Activated naive CD8-positive, alpha-beta T cell (primary cell): ENCODE data around the gene ASPN.

ENCODE experiments used
- H3K27ac Mint-ChIP-seq: one replicate; pipeline ENCODE4 v1.8.0; 2021; ENCODE audit warnings: mixed read lengths
- H3K27me3 Mint-ChIP-seq: one replicate; pipeline ENCODE4 v1.8.0; 2021; ENCODE audit warnings: mixed read lengths
- H3K36me3 Mint-ChIP-seq: one replicate; pipeline ENCODE4 v1.8.0; 2021; ENCODE audit warnings: mixed read lengths
- H3K4me1 Mint-ChIP-seq: one replicate; pipeline ENCODE4 v1.8.0; 2021; ENCODE audit warnings: low read depth, mixed read lengths
- H3K4me3 Mint-ChIP-seq: one replicate; pipeline ENCODE4 v1.8.0; 2021; ENCODE audit warnings: mild to moderate bottlenecking, mixed read lengths
- H3K9me3 Mint-ChIP-seq: one replicate; pipeline ENCODE4 v1.8.0; 2021; ENCODE audit warnings: low read depth, mixed read lengths

Gene ASPN

GRCh38 chr9:92493749-92494387 lies 11.6 kb upstream of the ASPN start:
- no peaks in the 10 kb centered on the region for H3K9me3 Mint-ChIP-seq
- H3K27me3 Mint-ChIP-seq: no peaks in the 10 kb centered on the region
- no peak overlapping the region for H3K27ac Mint-ChIP-seq
- H3K4me1 Mint-ChIP-seq: no peaks in the 10 kb centered on the region
- no peak overlapping the region for H3K4me3 Mint-ChIP-seq
- peaks cover 2% of the 10 kb centered on the region for H3K36me3 Mint-ChIP-seq

- Mint-ChIP-seq H3K36me3 (peaks cover 2% of the 10 kb centered on the region), H3K27ac (no peak overlapping the region), H3K9me3 (no peaks in the 10 kb centered on the region), H3K4me3 (no peak overlapping the region), H3K4me1 (no peaks in the 10 kb centered on the region), H3K27me3 (no peaks in the 10 kb centered on the region)
Observed at GRCh38 chr9:92492781-92493401, 10.6 kb upstream of the ASPN start.

GRCh38 chr9:92488681-92489550 lies 6.6 kb upstream of the ASPN start:
- Mint-ChIP-seq H3K27me3 (no peaks in the 10 kb centered on the region), H3K4me1 (no peaks in the 10 kb centered on the region), H3K4me3 (no peak overlapping the region), H3K9me3 (no peaks in the 10 kb centered on the region), H3K36me3 (peaks cover 2% of the 10 kb centered on the region), H3K27ac (no peak overlapping the region)

- Mint-ChIP-seq H3K9me3 (no peaks in the 10 kb centered on the region), H3K4me3 (no peak overlapping the region), H3K27me3 (no peaks in the 10 kb centered on the region), H3K4me1 (peaks cover under 1% of the 10 kb centered on the region), H3K36me3 (peaks cover 4% of the 10 kb centered on the region), H3K27ac (no peak overlapping the region)
Observed at GRCh38 chr9:92486371-92486770, 4.1 kb upstream of the ASPN start.

DNA sequence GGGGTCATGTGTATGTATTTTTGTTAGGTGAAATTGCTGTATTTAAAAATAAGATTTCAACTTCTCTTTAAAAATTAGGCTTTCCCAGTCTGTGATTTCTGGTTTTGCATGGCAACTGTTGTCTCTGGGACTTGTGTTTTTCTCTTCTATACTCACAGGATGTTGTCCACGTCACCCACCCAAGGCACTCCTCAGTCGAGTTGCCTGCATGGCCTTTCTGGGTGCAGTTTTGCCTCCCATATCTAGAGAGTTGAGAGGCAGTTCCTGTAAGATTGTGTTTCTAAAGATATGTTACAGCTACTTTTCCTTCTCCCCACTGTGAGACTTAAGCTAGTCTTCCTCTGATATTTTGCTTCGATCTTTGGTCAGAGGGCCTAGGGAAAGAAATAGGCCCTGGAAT lies 2.3 kb upstream of the ASPN start:
- H3K27me3 Mint-ChIP-seq: no peaks in the 10 kb centered on the region
- H3K4me1 Mint-ChIP-seq: peaks cover 5% of the 10 kb centered on the region
- H3K4me3 Mint-ChIP-seq: no peak overlapping the region
- no peaks in the 10 kb centered on the region for H3K9me3 Mint-ChIP-seq
- H3K27ac Mint-ChIP-seq: no peak overlapping the region
- peaks cover 4% of the 10 kb centered on the region for H3K36me3 Mint-ChIP-seq

DNA sequence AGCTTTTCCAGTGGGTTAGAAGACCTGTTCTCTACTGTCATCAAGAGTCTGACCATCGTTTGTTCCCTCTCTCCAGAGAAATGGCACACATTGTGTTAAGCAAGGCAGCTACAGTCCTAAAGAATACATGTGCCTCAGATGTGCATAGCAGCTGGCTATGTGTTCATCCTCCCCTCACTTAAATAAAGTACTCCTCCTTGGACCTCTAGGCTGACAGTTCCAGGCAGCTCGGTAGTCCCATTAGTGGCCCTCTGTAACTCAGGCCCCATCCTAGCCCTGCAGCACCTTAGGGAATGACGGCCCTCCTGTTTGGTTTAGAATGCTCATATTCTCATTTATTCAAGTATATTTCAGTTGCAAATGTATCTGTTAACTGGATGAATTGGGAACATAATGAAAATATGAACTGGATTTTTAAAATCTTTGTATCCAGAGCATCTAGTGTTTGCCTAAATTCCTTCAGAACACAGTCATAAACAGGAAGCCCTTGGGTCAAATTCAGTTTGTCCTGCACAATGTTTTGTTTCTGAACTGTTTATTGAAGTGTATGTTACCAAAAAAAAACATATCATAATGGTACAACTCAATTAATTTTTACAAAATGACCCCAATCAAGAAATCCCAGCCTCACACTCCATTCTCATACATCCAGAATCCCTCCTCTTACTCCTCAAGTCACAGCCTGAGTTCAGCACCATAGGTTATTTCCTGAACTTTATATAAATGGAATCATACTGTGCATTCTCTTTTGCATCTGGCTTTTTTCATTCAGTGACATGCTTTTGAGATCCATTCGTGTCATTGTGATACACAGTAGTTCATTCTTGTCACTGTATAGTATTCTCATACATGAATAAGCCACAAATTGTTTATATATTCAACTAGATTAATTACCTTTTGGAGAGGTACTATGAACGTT lies 1.6 kb upstream of the ASPN start:
- Mint-ChIP-seq H3K9me3 (no peaks in the 10 kb centered on the region), H3K36me3 (peaks cover 4% of the 10 kb centered on the region)

DNA sequence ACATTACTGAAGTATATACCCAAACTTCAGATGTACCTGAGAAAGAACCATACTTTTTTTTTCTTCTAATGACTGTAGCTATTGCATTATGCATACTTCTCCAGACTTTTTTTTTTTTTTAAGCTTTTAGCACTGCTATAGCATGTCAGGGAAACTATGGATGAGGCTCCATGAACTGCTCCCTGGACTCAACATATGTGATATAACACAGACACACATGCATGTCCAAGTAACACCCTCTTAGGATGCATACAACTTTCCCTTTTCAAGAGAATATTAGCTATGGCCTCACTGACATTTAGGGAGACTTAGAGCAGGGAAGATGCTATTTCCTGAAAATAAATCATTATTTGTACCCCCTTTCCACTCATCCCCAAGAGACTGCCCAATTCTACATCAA lies 499 bp upstream of the ASPN start:
- H3K4me1 Mint-ChIP-seq: peaks cover 5% of the 10 kb centered on the region
- no peaks in the 10 kb centered on the region for H3K27me3 Mint-ChIP-seq
- H3K9me3 Mint-ChIP-seq: no peaks in the 10 kb centered on the region
- no peak overlapping the region for H3K27ac Mint-ChIP-seq
- no peak overlapping the region for H3K4me3 Mint-ChIP-seq
- peaks cover 4% of the 10 kb centered on the region for H3K36me3 Mint-ChIP-seq

More for the DNA sequence above, 1.6 kb upstream of the ASPN start:
- Mint-ChIP-seq H3K27ac (no peak overlapping the region), H3K4me1 (peaks cover 5% of the 10 kb centered on the region), H3K4me3 (no peak overlapping the region), H3K27me3 (no peaks in the 10 kb centered on the region)

GRCh38 chr9:92480986-92481633 lies 1.2 kb downstream of the ASPN start:
- H3K4me3 Mint-ChIP-seq: no peak overlapping the region
- H3K9me3 Mint-ChIP-seq: no peaks in the 10 kb centered on the region
- no peaks in the 10 kb centered on the region for H3K27me3 Mint-ChIP-seq

GRCh38 chr9:92480291-92480771 lies 2.0 kb downstream of the ASPN start:
- no peak overlapping the region for H3K4me3 Mint-ChIP-seq
- H3K9me3 Mint-ChIP-seq: no peaks in the 10 kb centered on the region
- H3K4me1 Mint-ChIP-seq: peaks cover 5% of the 10 kb centered on the region
- H3K36me3 Mint-ChIP-seq: peaks cover 4% of the 10 kb centered on the region
- H3K27ac Mint-ChIP-seq: no peak overlapping the region
- no peaks in the 10 kb centered on the region for H3K27me3 Mint-ChIP-seq

More at GRCh38 chr9:92480986-92481633, 1.2 kb downstream of the ASPN start:
- peak overlapping the region; percentile 50 for H3K27ac Mint-ChIP-seq
- H3K4me1 Mint-ChIP-seq: peaks cover 5% of the 10 kb centered on the region
- H3K36me3 Mint-ChIP-seq: peaks cover 4% of the 10 kb centered on the region

GRCh38 chr9:92479346-92479745 lies 3.0 kb downstream of the ASPN start:
- Mint-ChIP-seq H3K4me1 (peaks cover 5% of the 10 kb centered on the region), H3K9me3 (no peaks in the 10 kb centered on the region), H3K27me3 (no peaks in the 10 kb centered on the region), H3K36me3 (peaks cover 4% of the 10 kb centered on the region), H3K4me3 (no peak overlapping the region), H3K27ac (no peak overlapping the region)

- Mint-ChIP-seq H3K4me1 (peaks cover 5% of the 10 kb centered on the region), H3K9me3 (no peaks in the 10 kb centered on the region), H3K4me3 (no peak overlapping the region), H3K27me3 (no peaks in the 10 kb centered on the region), H3K36me3 (peaks cover 2% of the 10 kb centered on the region), H3K27ac (no peak overlapping the region)
Observed at GRCh38 chr9:92478783-92479182, 3.5 kb downstream of the ASPN start.

DNA sequence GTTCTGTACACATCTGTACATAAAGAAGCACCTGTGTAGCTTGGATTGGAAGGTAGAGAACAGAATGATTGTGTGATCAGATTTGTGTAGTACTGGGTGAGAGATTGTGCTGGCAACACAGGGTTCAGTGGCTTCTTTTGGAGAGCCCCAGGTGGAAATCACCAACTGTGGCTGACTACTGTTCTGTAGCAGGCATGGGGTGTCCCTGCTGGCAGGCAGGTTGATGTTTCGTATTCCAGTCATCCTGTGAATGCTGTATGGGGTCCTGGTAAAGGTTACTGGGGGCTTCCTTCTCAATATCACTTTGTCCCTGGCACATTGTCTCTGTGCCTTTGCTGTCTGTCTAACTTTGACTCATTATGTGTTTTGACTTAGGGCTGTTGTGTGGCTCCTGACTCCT lies 5.3 kb downstream of the ASPN start:
- H3K36me3 Mint-ChIP-seq: no peaks in the 10 kb centered on the region
- H3K27me3 Mint-ChIP-seq: no peaks in the 10 kb centered on the region
- H3K4me3 Mint-ChIP-seq: no peak overlapping the region
- H3K9me3 Mint-ChIP-seq: no peaks in the 10 kb centered on the region
- H3K27ac Mint-ChIP-seq: no peak overlapping the region
- peaks cover 5% of the 10 kb centered on the region for H3K4me1 Mint-ChIP-seq

DNA sequence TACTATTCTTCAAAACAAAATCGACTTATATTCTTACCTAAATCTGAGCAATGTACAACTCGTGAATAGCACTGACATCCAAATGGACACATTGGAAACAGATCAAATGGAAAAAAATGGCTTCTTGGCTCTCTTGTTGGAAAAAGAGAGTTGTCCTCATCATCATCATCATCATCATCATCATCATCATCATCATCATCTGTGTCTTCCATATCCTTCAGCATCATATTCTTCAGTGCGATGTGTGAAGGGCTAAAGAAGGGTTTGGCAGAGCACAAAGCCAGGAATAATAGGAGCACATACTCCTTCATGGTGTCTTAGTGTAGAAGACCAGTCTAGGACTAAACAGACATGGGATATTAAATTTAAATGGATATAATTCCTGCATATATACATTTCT lies 7.7 kb downstream of the ASPN start:
- H3K4me1 Mint-ChIP-seq: no peaks in the 10 kb centered on the region
- no peaks in the 10 kb centered on the region for H3K9me3 Mint-ChIP-seq
- no peaks in the 10 kb centered on the region for H3K36me3 Mint-ChIP-seq
- no peak overlapping the region for H3K27ac Mint-ChIP-seq
- H3K4me3 Mint-ChIP-seq: no peak overlapping the region
- H3K27me3 Mint-ChIP-seq: no peaks in the 10 kb centered on the region

- no peaks in the 10 kb centered on the region for H3K36me3 Mint-ChIP-seq
- H3K27ac Mint-ChIP-seq: no peak overlapping the region
- no peaks in the 10 kb centered on the region for H3K9me3 Mint-ChIP-seq
- no peaks in the 10 kb centered on the region for H3K4me1 Mint-ChIP-seq
- H3K27me3 Mint-ChIP-seq: no peaks in the 10 kb centered on the region
- no peak overlapping the region for H3K4me3 Mint-ChIP-seq
Observed at GRCh38 chr9:92468206-92468605, 14.1 kb downstream of the ASPN start.
